GM23338 (cell line): ENCODE results near the gene CAMTA1. TPM values are rescaled to one million over a fixed set of nuclear protein-coding genes. Genes with fewer than 3 reads are reported as not detected.

Experiments
- ATAC-seq: fragments of 200-7000 bp; cut with Tn5 transposase; 3 replicates; pipeline ENCODE4 v1.9.1; 2020
- DNase-seq: peaks from one replicate; pipeline ENCODE4 v3.0.0-alpha.2; 2015; ENCODE audit warnings: low spot score
- H2AFZ ChIP-seq: fragments of 200-600 bp; sonication (generic); 2 replicates; pipeline ENCODE4 v1.8.0; 2016; ENCODE audit warnings: antibody characterized with exemption, mild to moderate bottlenecking, moderate library complexity
- H3F3A ChIP-seq: fragments of 200-600 bp; sonication (generic); replicated peaks from 2 replicates; pipeline ENCODE4 v1.8.0; 2017; ENCODE audit warnings: antibody characterized with exemption, mixed run types, low read depth
- H3K27ac ChIP-seq: fragments of 200-600 bp; sonication (generic); 2 replicates; pipeline ENCODE4 v1.6.1; 2016; ENCODE audit warnings: low read depth
- H3K27me3 ChIP-seq: fragments of 200-600 bp; sonication (generic); 2 replicates; pipeline ENCODE4 v1.8.0; 2016; ENCODE audit warnings: mild to moderate bottlenecking, mixed run types, moderate library complexity; ENCODE audit not compliant: insufficient read depth
- H3K36me3 ChIP-seq: fragments of 200-600 bp; sonication (generic); 2 replicates; pipeline ENCODE4 v1.8.0; 2016; ENCODE audit warnings: mild to moderate bottlenecking; ENCODE audit not compliant: insufficient read depth
- H3K4me1 ChIP-seq: fragments of 200-600 bp; sonication (generic); 2 replicates; pipeline ENCODE4 v1.8.0; 2016; ENCODE audit warnings: mild to moderate bottlenecking, moderate library complexity; ENCODE audit not compliant: insufficient read depth
- H3K4me2 ChIP-seq: fragments of 200-600 bp; sonication (generic); 2 replicates; pipeline ENCODE4 v1.7.1; 2017; ENCODE audit warnings: mixed run types
- H3K4me3 ChIP-seq: fragments of 200-600 bp; sonication (generic); 2 replicates; pipeline ENCODE4 v1.6.1; 2016; ENCODE audit warnings: mixed run types
- H3K79me2 ChIP-seq: fragments of 200-600 bp; sonication (generic); replicated peaks from 2 replicates; pipeline ENCODE4 v1.8.0; 2017; ENCODE audit warnings: mild to moderate bottlenecking; ENCODE audit not compliant: insufficient read depth
- H3K9me2 ChIP-seq: fragments of 200-600 bp; sonication (generic); 2 replicates; pipeline ENCODE4 v1.8.0; 2017; ENCODE audit not compliant: insufficient read depth
- H4K20me1 ChIP-seq: fragments of 200-600 bp; sonication (generic); replicated peaks from 2 replicates; pipeline ENCODE4 v1.8.0; 2017; ENCODE audit warnings: mild to moderate bottlenecking; ENCODE audit not compliant: insufficient read depth
- H3K27ac Mint-ChIP-seq: 2 replicates; pipeline ENCODE4 v1.8.0; 2020; ENCODE audit warnings: inconsistent platforms, mild to moderate bottlenecking, moderate library complexity, mixed read lengths
- H3K27me3 Mint-ChIP-seq: 3 replicates; pipeline ENCODE4 v1.8.0; 2022; ENCODE audit warnings: low read depth, mild to moderate bottlenecking, moderate library complexity, mixed read lengths, inconsistent platforms; ENCODE audit not compliant: insufficient read depth, poor library complexity
- H3K36me3 Mint-ChIP-seq: 3 replicates; pipeline ENCODE4 v1.8.0; 2021; ENCODE audit warnings: low read depth, mild to moderate bottlenecking, inconsistent platforms, moderate library complexity, mixed read lengths
- H3K4me1 Mint-ChIP-seq: 3 replicates; pipeline ENCODE4 v1.8.0; 2020; ENCODE audit warnings: mild to moderate bottlenecking, inconsistent platforms, mixed read lengths
- H3K4me3 Mint-ChIP-seq: 3 replicates; pipeline ENCODE4 v1.8.0; 2021; ENCODE audit warnings: moderate library complexity, mild to moderate bottlenecking, inconsistent platforms, mixed read lengths
- H3K9me3 Mint-ChIP-seq: 3 replicates; pipeline ENCODE4 v1.8.0; 2020; ENCODE audit warnings: moderate library complexity, mild to moderate bottlenecking, inconsistent platforms, mixed read lengths
- EZH2 ChIP-seq: fragments of 200-600 bp; sonication (generic); IDR thresholded peaks from one replicate; pipeline ENCODE4 v1.8.0; 2017; ENCODE audit warnings: antibody characterized with exemption, mild to moderate bottlenecking, low read depth; ENCODE audit not compliant: unreplicated experiment
- EZH2phosphoT487 ChIP-seq: fragments of 200-600 bp; sonication (generic); IDR thresholded peaks from one replicate; pipeline ENCODE4 v1.8.1; 2018; ENCODE audit warnings: antibody characterized with exemption; ENCODE audit not compliant: unreplicated experiment
- JUNB ChIP-seq: IDR thresholded peaks from one replicate; pipeline ENCODE4 v1.6.1; 2016; ENCODE audit warnings: antibody characterized with exemption; ENCODE audit not compliant: unreplicated experiment
- NANOG ChIP-seq: IDR thresholded peaks from 2 replicates; pipeline ENCODE4 v1.6.1; 2016; ENCODE audit warnings: antibody characterized with exemption, borderline replicate concordance
- STAT1 ChIP-seq: IDR thresholded peaks from one replicate; pipeline ENCODE4 v1.6.1; 2016; ENCODE audit warnings: antibody characterized with exemption; ENCODE audit not compliant: unreplicated experiment
- ZNF331 ChIP-seq: fragments of 250-450 bp; sonication (Bioruptor Pico); IDR thresholded peaks from 2 replicates; pipeline ENCODE4 v1.5.0; 2020; ENCODE audit warnings: low read depth, mild to moderate bottlenecking, moderate library complexity
- polyA plus RNA-seq: library from polyadenylated mRNA; unstranded; fragments of >200 nt; fragmentation: Nextera tagmentation; extraction: Ambion mirVana; gene quantifications from 2 replicates; pipeline ENCODE4 v1.2.1, GENCODE V29; 2016
- total RNA-seq: library from RNA; depleted of rRNA; stranded (reverse); fragments of >200 nt; shearing (Covaris generic); gene quantifications from 2 replicates; pipeline ENCODE4 v1.2.3, GENCODE V29; 2014
- TF ChIP-seq, protein P1 (sequence below): fragments of 250-450 bp; sonication (Bioruptor Pico); IDR thresholded peaks from 2 replicates; pipeline ENCODE4 v1.5.0; 2020; ENCODE audit warnings: mild to moderate bottlenecking, moderate library complexity
- TF ChIP-seq, protein P2 (sequence below): IDR thresholded peaks from 2 replicates; pipeline ENCODE4 v1.6.1; 2016; ENCODE audit warnings: antibody characterized with exemption
- TF ChIP-seq, protein P3 (sequence below), 2 experiments: fragments of 200-600 bp in 1 of 2; sonication (generic) in 1 of 2; conservative IDR thresholded peaks; 2 replicates each; pipeline versions ENCODE4 v1.5.1 to v1.6.1; 2016 to 2017; ENCODE audit warnings: antibody characterized with exemption in 2 of 2, low read depth in 2 of 2, mild to moderate bottlenecking in 2 of 2, moderate library complexity in 1 of 2

Gene CAMTA1
- total and polyA plus RNA-seq, 2 experiments from 2014 or later: 115 to 519 TPM

DNA sequence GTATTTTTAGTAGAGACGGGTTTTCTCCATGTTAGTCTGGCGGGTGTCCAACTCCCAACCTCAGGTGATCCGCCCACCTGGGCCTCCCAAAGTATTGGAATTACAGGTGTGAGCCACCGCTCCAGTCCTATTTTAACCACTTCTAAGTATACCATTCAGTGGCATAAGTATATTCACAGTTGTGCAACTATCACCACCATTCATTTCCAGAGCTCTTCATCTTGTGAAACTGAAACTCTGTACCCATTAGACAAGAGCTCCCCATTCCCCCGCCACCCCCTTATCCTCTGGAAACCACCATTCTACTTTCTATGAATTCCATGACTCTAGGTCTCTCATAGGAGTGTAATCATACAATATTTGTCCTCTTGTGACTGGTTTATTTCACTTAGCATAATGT, 40.2 kb upstream of the CAMTA1 start:
- H4K20me1 ChIP-seq: no peaks in the 10 kb centered on the region
- H3K4me2 ChIP-seq: no peak overlapping the region
- no peak overlapping the region for H3K4me3 Mint-ChIP-seq
- H3K4me1 ChIP-seq: no peaks in the 10 kb centered on the region
- H3K36me3 Mint-ChIP-seq: no peaks in the 10 kb centered on the region
- H3K79me2 ChIP-seq: no peaks in the 10 kb centered on the region
- H3K27me3 ChIP-seq: no peaks in the 10 kb centered on the region
- peaks cover 5% of the 10 kb centered on the region; the same call in 2 of the 3 replicates for H3K9me3 Mint-ChIP-seq
- no peak overlapping the region for H3K4me3 ChIP-seq
- no peak overlapping the region for H2AFZ ChIP-seq
- TF ChIP-seq JUNB (no peak), ZNF331 (no peak), NANOG (no peak), EZH2 (no peak), EZH2phosphoT487 (no peak), STAT1 (no peak)
- TF ChIP-seq, protein P1, sequence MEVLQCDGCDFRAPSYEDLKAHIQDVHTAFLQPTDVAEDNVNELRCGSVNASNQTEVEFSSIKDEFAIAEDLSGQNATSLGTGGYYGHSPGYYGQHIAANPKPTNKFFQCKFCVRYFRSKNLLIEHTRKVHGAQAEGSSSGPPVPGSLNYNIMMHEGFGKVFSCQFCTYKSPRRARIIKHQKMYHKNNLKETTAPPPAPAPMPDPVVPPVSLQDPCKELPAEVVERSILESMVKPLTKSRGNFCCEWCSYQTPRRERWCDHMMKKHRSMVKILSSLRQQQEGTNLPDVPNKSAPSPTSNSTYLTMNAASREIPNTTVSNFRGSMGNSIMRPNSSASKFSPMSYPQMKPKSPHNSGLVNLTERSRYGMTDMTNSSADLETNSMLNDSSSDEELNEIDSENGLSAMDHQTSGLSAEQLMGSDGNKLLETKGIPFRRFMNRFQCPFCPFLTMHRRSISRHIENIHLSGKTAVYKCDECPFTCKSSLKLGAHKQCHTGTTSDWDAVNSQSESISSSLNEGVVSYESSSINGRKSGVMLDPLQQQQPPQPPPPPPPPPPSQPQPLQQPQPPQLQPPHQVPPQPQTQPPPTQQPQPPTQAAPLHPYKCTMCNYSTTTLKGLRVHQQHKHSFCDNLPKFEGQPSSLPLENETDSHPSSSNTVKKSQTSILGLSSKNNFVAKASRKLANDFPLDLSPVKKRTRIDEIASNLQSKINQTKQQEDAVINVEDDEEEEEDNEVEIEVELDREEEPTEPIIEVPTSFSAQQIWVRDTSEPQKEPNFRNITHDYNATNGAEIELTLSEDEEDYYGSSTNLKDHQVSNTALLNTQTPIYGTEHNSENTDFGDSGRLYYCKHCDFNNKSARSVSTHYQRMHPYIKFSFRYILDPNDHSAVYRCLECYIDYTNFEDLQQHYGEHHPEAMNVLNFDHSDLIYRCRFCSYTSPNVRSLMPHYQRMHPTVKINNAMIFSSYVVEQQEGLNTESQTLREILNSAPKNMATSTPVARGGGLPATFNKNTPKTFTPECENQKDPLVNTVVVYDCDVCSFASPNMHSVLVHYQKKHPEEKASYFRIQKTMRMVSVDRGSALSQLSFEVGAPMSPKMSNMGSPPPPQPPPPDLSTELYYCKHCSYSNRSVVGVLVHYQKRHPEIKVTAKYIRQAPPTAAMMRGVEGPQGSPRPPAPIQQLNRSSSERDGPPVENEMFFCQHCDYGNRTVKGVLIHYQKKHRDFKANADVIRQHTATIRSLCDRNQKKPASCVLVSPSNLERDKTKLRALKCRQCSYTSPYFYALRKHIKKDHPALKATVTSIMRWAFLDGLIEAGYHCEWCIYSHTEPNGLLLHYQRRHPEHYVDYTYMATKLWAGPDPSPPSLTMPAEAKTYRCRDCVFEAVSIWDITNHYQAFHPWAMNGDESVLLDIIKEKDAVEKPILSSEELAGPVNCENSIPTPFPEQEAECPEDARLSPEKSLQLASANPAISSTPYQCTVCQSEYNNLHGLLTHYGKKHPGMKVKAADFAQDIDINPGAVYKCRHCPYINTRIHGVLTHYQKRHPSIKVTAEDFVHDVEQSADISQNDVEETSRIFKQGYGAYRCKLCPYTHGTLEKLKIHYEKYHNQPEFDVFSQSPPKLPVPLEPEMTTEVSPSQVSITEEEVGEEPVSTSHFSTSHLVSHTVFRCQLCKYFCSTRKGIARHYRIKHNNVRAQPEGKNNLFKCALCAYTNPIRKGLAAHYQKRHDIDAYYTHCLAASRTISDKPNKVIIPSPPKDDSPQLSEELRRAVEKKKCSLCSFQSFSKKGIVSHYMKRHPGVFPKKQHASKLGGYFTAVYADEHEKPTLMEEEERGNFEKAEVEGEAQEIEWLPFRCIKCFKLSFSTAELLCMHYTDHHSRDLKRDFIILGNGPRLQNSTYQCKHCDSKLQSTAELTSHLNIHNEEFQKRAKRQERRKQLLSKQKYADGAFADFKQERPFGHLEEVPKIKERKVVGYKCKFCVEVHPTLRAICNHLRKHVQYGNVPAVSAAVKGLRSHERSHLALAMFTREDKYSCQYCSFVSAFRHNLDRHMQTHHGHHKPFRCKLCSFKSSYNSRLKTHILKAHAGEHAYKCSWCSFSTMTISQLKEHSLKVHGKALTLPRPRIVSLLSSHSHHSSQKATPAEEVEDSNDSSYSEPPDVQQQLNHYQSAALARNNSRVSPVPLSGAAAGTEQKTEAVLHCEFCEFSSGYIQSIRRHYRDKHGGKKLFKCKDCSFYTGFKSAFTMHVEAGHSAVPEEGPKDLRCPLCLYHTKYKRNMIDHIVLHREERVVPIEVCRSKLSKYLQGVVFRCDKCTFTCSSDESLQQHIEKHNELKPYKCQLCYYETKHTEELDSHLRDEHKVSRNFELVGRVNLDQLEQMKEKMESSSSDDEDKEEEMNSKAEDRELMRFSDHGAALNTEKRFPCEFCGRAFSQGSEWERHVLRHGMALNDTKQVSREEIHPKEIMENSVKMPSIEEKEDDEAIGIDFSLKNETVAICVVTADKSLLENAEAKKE (CRISPR knock-in tag): no peak
- TF ChIP-seq, protein P2, sequence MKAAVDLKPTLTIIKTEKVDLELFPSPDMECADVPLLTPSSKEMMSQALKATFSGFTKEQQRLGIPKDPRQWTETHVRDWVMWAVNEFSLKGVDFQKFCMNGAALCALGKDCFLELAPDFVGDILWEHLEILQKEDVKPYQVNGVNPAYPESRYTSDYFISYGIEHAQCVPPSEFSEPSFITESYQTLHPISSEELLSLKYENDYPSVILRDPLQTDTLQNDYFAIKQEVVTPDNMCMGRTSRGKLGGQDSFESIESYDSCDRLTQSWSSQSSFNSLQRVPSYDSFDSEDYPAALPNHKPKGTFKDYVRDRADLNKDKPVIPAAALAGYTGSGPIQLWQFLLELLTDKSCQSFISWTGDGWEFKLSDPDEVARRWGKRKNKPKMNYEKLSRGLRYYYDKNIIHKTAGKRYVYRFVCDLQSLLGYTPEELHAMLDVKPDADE: no peak
- TF ChIP-seq, protein P3, sequence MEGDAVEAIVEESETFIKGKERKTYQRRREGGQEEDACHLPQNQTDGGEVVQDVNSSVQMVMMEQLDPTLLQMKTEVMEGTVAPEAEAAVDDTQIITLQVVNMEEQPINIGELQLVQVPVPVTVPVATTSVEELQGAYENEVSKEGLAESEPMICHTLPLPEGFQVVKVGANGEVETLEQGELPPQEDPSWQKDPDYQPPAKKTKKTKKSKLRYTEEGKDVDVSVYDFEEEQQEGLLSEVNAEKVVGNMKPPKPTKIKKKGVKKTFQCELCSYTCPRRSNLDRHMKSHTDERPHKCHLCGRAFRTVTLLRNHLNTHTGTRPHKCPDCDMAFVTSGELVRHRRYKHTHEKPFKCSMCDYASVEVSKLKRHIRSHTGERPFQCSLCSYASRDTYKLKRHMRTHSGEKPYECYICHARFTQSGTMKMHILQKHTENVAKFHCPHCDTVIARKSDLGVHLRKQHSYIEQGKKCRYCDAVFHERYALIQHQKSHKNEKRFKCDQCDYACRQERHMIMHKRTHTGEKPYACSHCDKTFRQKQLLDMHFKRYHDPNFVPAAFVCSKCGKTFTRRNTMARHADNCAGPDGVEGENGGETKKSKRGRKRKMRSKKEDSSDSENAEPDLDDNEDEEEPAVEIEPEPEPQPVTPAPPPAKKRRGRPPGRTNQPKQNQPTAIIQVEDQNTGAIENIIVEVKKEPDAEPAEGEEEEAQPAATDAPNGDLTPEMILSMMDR (conservative IDR thresholded peaks at IDR 0.05; ENCODE audit: low read depth in 2 of 2): no peak
- no peak for DNase-seq
- H3K4me1 Mint-ChIP-seq: peaks cover 3% of the 10 kb centered on the region; the same call in 1 of the 3 replicates
- H3K36me3 ChIP-seq: no peaks in the 10 kb centered on the region
- peaks cover 8% of the 10 kb centered on the region; the same call in 1 of the 2 replicates for H3F3A ChIP-seq
- ATAC-seq: no peak
- H3K27ac ChIP-seq: no peak overlapping the region
- H3K9me2 ChIP-seq: 0 out of 2 replicates have a peak, but pooled peaks cover 7% of the 10 kb centered on the region
- no peak overlapping the region for H3K27ac Mint-ChIP-seq
- H3K27me3 Mint-ChIP-seq: peaks cover 8% of the 10 kb centered on the region
